KBM-7 (cell line): Measurements from ENCODE around the gene CTNND2.

Experiments
- DNase-seq: peaks from one replicate; pipeline ENCODE4 v3.0.0-alpha.2; 2015
- in situ Hi-C: fragments of 300-500 bp; cut with MboI; formaldehyde crosslinking; loops from 2 replicates; pipeline ENCODE4 v1.14.3; 2020; ENCODE audit warnings: low sequenced_read_pairs, low pct_unique_long_range_greater_than_20kb, mixed read lengths

CTNND2 gene

DNA sequence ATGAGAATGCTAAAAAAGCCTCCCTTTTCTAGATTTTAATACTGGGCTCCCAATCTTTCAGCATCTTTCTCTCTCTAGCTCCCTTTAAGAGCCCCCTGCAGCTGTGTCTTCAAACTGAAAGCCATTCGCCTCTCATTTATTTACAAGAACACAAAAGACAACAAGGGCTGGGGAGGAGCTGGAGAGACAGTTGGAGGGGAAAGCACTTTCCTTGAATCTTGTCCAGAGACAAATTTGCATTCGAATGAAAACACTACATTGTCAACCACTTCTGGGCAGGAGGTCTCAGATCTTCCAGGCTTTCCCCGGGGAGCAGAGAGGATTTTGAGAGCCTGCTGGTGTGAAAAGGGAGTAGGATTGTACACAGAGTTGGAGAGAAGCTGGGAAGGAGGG lies 518.3 kb downstream of the CTNND2 start:
- DNase-seq: no peak
- in situ Hi-C loops: no loop called here

DNA sequence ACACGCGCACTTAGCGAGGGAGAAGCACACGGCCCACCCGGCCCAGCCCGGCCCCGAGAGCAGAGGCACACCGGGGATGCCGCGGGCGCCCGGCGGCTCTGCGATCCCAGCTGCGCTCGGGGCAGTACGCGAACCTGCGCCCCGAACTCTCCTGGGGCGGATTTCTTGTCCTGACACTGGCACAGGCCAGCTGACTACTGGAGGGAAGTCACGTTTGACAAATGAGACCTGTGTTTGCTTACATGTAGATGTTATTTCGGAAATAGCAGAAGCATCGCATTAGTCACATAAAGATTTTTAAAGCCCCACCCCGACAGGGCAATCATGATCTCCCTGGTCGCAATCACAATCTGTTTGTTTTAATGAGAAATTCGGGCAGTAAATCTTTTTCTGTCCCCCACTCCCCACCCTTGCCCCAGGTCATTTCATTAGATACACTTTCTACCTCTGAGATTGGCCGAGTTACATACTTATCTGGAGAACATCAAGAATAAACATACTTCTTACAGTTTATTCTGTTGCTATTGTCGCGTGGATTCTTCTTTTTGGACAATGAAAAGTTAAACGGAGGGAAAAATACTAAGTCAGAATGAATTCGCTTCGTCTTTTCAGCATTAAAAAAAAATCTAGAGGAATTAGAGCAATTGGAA lies 518.9 kb downstream of the CTNND2 start:
- in situ Hi-C loops: no loop called here
- DNase-seq: no peak

DNA sequence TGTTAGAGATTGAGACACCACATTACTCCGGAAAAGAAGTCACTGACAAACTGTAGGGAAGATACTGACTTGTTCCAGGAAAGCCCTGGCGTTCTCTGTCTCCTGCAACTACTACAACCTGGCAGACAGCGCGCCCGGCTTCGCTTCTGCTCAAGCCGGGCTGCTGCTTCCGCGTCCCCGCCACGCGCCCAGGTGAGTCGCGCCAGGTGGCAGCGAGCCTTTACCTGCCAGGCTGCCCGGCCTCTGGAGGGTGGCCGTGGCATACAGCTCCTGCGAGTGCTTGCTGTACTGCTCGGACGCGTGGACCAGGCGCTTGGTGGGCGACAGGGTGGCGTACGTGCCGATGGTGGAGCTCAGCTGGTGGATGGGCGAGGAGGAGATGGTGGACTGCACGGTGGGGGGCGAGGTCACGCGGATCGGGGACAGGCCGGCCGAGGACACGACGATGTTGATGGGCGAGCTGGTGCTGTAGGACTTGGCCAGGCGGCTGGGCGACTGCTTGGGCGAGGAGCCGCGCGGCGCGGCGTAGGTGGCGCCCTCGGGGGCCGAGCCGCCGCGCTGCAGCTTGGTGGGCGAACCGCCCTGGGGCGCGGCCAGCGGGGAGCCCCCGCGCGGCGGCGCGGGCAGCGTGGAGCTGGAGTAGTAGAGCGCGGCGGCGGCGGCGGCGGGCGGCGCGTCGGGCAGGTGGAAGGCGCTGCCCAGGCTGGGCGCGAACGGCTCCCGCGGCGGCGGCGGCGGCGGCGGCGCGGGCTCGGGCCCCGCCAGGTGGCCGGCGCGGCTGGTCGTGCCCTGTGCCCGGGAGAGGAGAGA lies 519.6 kb downstream of the CTNND2 start:
- no peak for DNase-seq
- in situ Hi-C loops: no loop called here

DNA sequence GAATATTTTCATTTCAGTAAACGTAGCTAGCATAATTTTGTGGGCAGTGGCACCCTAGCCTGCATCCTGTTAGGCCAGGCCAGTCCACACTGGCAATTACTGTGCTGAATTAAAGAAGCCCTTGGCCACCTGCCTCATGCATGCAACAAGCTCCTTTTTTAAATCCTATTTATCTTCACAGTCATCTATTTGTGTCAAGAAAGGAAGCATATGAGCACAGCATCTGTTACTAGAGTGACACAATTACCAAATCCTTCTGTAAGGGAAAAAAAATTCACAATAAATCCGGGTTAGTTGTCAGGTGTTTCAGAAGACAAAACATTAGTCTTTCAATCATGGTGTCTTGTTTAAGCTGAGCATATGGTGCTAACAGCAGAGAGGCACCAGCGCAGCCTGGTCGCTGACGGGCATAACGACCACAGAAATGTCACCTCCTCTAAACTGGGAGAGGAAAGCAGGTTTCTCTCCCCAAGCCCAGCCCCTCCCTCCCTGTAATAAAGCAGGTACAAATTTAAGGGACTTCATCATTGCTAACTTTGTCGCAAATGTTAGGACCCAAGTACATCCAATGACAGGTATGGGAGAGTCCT lies 520.6 kb downstream of the CTNND2 start:
- in situ Hi-C loops: no loop called here
- DNase-seq: no peak

DNA sequence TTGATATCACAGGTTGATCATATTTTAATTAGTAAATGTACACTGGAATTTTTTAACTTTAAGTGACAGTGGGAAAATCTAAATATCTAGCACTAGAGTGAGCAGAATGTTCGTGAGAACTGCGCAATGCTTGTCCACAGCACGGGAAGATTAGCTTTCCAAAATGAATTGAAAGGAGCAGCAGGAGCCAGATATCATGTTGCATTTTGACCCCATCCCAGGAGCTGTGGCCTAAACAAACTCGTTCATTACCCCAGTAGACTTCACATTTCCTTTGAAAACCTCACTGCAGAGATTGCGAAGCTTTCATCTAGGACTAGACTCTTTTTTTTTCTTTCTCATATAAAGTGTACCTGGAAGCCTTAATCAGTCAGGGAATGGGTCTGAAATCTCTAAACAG lies 525.8 kb downstream of the CTNND2 start:
- DNase-seq: no peak
- in situ Hi-C loops: no loop called here

DNA sequence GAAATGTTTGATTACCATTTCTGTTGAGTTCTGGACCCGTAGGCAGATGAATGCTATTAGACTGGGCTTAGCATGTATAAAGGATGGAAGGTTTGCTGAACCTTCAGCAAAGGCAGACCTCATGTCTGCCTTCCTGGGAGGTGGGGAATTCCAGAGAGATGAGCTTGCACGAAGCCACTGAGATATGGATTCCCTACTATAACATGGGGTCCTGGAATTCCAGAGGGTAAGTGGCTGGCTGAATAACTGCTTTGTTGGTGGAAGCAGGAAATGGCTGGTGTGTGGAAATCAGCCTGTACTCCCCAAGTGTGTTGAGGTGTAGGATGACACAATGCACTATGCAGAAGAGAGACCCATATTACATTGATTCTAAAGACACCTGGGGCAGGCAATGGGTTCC lies 526.4 kb downstream of the CTNND2 start:
- no peak for DNase-seq
- in situ Hi-C loops: no loop called here

DNA sequence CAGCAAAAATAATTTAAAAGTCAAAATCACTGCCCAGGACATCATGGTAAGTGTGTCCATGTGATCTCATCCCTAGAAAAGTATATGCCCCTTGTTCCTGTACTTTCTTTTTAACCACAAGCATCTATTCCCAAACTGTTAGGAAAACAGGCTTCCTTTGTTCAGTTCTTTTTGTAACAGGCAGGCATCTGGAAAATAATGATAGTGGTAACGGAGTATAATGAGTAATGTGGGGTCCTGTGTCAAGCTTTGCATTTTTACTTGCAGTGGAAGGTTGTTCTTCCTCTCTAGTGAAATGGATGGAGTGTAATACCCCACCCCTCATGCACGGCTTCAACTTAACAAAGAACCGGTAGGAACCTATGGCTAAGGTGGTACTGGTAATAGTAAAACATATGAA lies 532.1 kb downstream of the CTNND2 start:
- in situ Hi-C loops: no loop called here

DNA sequence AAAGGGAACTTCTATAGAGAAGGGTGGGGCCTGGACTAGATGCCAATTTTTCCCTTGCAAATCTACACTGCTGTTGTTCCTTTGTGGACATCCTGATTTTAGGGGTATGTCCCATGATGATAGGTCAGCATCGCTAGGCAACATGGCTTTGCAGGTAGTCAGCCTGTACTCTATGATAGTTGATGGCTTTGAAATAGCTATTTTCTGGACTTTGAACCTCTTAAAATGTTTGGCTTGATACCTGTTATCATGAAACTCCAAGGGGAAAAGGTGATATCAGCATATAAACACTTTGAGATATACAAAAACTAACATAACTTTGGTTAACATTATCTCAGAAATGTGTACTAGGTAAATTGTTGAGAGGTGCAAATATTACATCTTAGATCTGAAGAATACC lies 533.2 kb downstream of the CTNND2 start:
- no peak for DNase-seq
- in situ Hi-C loops: no loop called here

More for the DNA sequence above, 532.1 kb downstream of the CTNND2 start:
- no peak for DNase-seq

DNA sequence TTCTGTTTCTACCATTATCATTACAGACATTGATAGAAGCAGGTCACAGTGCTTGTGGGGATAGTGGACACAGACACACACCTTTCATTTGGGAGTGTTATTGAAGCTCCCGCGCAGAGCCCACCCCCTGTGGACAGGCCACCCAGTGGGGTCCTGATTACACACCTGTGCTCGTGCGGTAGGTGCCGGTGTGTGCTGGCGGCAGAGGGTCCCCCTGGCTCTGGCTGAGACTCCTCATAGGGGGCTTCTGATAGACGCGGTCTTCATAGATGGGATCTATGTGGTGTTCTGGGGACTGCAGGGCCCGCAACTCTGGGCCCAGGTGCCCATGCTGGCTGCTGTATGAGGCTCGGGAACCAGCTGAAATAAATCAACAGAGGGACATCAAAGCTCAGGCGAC lies 539.7 kb downstream of the CTNND2 start:
- no peak for DNase-seq
- in situ Hi-C loops: no loop called here

DNA sequence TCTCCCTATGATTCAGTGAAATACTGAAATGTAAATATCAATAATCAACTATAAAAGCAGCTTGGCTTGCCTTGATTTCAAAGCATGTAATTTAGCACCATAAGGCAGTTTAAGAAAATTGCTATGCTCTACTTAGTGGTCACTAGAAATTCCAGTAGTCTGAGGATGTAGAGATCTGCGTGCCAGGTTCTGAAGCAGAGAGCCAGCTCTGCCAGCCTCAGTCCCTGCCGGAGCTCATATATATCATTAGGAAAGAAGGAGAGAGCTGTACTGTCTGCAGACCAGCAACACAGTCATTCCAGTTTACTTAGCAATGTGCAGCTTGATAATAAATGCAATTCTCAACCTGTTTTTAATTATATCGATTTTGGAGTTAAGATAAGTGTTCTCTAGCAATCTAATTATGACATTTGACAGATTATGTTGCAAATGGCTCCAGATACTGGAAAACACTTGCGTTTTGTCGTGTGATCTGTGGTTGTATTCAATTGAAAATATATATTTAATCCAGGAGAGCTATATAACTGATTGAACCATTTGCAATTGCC lies 540.5 kb downstream of the CTNND2 start:
- in situ Hi-C loops: no loop called here
- no peak for DNase-seq

DNA sequence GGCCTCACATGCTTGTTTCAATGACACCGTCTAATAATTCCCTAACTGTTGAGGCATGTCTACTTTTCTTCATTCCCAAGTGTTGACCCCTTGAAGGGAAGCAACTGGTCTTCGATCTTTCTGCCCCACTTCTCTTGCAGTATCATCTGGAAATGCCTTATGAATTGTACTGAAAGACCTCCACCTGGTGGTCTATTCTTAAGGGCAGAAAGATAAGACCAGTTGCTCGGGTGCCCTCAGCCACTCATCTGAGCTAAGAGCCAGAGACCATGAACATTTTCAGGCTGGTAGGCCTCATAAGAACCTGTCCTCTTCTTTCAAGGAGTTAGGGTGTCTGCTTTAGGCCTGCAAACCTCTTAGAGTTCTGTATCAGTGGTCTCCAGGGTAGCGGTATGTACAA lies 542.5 kb downstream of the CTNND2 start:
- in situ Hi-C loops: no loop called here
- no peak for DNase-seq

DNA sequence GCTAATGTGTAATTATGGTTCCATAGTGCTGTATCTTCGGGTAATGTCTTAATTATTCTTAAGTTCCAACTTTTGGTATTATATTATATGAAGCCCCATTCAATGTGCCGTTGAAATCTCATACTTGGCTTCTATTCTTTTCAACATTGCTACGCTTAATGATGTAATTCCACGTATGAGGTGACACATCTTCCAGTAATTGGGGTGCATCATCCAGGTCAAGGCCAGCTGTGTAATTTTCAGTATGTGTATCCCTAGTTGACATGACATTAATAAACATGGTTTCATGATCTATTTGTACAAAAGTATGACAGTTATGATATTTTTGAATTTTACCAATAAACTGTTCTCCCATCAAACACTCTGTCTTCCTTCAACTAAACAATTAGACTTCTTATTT lies 546.3 kb downstream of the CTNND2 start:
- in situ Hi-C loops: no loop called here

DNA sequence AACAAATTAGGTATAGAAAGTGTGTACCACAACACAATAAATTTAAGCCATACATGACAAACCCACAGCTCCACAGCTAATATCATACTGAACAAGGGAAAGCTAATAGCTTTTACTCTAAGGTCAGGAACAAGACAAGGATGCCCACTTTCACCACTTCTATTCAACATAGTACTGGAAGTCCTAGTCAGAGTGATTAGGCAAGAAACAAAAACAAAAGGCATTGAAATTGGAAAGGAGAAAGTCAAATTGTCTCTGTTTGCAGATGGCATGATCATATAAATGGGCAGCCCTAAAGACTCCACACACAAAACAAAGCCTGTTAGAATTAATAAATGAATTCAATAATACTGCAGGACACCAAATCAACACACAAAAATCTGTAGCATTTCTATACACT lies 548.8 kb downstream of the CTNND2 start:
- no peak for DNase-seq
- in situ Hi-C loops: no loop called here

More for the DNA sequence above, 546.3 kb downstream of the CTNND2 start:
- no peak for DNase-seq

DNA sequence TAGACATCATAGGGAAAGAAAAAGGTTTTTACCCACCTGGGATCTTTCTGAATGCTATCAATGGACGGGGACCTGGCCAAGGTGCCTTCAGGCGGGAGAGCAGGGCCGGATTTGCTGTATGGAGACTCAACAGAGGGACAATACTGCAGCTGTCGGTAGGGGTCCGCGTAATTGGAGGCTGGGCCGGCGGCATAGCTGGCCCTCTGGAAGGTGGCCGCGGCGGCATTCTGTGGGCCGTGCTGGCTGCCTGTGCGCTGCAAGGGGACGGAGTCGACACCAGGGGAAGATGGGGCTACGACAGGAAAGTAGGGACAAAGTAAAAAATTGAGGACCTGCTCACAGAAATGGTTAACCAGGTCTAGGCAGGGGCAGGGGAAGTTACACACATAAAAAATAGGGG lies 557.9 kb downstream of the CTNND2 start:
- DNase-seq: no peak
- in situ Hi-C loops: no loop called here

DNA sequence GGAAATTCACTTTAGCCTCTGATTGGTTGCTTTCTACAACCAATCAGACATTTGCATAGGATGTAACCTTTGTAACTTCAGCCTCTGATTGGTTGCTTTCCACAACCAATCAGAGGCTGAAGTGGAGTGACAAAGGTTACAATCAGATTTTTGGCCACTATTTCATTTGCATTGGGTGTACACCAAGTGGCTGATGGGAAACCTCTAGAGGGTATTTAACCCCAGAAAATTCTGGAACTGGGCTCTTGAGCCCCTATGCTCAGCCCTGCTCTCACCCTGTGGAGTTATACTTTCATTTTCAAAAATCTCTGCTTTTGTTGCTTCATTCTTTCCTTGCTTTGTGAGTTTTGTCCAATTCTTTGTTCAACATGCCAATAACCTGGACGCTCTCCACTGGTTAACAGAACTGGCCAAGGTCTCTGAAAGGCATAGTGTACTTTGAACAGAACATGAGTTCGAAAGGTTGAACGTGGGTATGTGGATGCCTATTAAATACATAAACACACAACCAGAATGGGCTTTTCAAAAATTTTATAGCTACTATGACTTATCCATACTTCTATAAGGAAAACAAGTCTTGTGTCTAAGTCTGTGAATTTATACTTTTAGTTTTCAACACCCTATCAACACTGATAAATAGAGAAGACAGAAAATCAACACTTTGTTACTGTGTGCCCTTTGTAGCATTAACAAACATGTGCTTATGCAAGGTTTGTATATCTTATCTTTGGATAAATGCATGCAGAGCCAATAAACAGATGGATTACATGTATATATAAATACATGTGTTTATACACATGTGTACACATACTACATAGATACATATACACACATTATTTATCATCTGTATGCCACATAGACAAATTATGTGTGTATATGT lies 568.1 kb downstream of the CTNND2 start:
- DNase-seq: no peak
- in situ Hi-C loops: no loop called here

DNA sequence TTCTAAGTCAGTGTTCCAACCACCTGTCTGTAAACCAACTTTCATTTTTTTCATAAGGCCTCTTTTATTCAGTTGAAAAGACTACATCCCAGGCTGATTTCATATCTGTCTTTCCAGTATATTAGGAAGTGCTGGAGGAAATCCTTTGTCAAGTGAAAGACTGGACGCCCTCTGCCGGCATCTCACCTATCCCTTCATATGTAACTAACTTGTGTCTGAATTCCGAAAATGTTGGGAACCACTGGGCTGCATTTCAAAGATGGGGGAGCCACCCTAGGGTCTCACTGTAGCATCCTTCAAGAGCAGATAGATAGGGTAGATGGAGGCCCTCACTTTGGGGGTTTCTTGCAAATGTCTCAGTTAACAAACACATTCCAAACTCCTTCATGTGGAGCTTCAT lies 569.8 kb downstream of the CTNND2 start:
- in situ Hi-C loops: no loop called here
- no peak for DNase-seq

DNA sequence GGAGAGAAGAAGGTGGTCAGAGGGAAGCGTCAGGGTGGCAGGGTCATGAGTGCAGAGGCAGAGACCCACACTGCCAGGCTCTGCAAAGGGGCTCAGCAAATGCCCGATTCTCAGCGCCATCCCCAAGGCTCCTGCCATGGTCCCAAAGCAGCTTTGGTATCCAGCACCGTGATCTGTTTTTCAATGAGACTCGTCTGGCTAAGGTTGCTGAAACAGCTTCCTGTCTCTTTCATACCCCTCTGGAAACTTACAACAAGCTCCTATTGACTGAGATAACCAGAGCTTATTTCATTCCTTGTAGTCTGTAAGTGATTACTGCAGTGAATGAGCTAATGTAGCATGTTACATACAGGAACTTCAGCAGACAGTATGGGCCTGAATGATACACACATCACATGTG lies 574.6 kb downstream of the CTNND2 start:
- no peak for DNase-seq
- in situ Hi-C loops: no loop called here

DNA sequence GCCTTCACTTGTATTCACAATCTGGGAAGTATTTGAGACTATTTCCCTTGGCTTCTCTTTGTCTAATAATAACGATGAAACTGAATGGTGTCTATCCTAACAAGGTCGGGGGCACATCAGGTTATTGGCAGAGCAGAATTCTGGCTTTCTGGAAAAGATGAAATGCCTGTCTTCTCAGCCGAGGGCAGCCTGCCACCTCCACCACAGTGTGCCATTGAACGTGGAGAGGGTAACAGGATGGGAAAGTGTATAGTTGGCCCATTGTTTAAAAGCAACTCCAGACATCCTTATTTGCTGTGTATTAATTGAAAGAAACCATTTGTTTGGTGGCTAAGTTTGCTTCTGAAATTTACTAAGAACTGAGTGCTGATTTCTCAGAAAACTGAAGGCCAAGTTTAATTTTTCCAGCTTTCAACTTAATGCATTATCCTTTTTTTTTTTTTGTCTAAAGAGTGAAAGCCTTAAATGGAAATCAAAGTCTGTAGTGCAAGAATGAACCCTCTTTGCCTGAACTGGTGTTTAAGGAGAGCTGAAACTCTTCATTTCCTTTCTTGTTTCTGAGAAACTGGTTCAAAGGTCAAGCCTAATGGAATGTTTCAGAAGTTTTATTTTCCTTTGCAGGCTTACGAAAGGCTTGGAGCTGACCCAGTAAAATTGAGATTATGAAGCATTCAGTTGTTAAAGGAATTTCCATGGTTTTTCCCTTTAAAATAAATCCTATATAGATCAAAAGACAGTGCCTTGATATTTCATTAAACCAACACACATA lies 579.5 kb downstream of the CTNND2 start:
- in situ Hi-C loops: no loop called here
- no peak for DNase-seq

DNA sequence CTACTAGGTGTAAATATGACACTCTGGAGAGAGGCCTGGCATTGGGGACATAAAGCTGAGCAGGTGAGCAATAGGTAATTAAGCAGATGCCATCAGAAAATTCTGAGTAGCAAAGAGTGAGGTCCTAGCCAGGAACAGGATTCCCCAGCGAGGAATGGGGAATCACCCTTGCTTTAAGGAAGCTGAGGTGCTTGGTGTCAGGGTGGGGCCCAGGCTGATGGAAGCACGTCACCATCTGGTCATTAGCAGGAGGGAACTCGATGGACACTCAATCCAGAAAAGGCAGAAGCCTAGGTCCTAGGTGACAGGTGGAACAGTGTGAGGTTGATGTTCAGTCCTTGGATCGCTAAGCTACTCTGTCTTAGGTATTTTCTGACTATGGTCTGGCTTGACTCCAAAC lies 580.5 kb downstream of the CTNND2 start:
- in situ Hi-C loops: no loop called here
- DNase-seq: no peak
